ENCODE measurements around the gene PNISR. TPM values are rescaled to one million over a fixed set of nuclear protein-coding genes. Genes with fewer than 3 reads are reported as not detected.

PNISR gene
- polyA plus RNA-seq, 1 of the 3 experiments (the other 2 are of a cell fraction), result 39.1 TPM

Other genes starting within 250 kb of the PNISR start
- 9.0 and 9.1 TPM in 2 replicates for gene FAXC, start 75.6 kb downstream of the PNISR start, polyA plus RNA-seq (2012; rRNA removed)
- 6.4 and 8.0 TPM in 2 replicates for gene COQ3, start 31.1 kb downstream of the PNISR start, polyA plus RNA-seq (2012; rRNA removed)
- gene USP45, start 90.1 kb upstream of the PNISR start, polyA plus RNA-seq (2012; rRNA removed), result 4.3 and 6.5 TPM in 2 replicates
- 16.0 and 21.8 TPM in 2 replicates for gene CCNC, start 143.4 kb upstream of the PNISR start, polyA plus RNA-seq (2012; rRNA removed)
- gene PRDM13, start 181.5 kb upstream of the PNISR start, polyA plus RNA-seq (2012; rRNA removed), result 0.02 TPM in 1 of 2 replicates, not detected in the other